HG02642 (cell line): ENCODE results near the gene ANKRD31.

ENCODE experiments used
- ATAC-seq: cut with Tn5 transposase; IDR thresholded peaks from one replicate; pipeline ENCODE4 v1.9.1; 2021; ENCODE audit warnings: mild to moderate bottlenecking; ENCODE audit not compliant: unreplicated experiment, poor library complexity

Gene ANKRD31

DNA sequence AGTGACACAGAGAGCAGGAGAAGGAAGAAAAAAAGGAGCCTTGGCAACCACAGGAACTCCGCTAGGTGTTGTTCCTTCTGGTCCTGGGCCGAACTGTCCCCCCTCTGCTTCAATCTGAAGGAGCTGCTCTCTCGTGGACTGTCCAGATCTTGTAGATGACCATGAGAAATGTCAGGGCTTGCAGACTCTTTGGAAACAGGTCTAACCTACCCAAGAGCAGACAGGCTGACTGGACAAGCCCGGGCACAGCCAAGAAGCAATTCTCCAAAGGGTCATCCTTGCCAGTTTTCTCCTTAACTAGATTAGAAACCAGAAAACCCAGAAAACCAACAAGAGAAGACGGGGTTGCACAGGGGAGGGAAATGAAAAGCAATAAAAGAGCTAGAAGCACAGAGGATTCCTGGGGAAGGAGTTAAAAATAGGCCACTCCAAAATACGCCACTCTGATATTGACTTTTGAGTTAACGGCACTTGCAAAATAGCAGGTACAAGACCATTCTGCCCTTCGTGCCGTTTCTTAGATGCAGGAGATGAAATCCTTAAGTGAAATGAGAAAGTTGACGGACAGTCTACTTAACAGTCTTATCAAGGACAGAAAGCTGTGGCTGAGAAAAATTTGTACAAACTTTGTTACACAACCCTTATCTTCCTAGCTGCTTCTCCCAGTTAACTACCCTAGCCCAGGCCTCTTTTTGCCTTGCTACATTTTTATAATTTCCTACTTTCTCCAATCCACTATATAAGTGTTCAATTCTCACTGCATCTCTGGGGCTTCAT is 190.1 kb downstream of the ANKRD31 start:
- ATAC-seq: no peak

DNA sequence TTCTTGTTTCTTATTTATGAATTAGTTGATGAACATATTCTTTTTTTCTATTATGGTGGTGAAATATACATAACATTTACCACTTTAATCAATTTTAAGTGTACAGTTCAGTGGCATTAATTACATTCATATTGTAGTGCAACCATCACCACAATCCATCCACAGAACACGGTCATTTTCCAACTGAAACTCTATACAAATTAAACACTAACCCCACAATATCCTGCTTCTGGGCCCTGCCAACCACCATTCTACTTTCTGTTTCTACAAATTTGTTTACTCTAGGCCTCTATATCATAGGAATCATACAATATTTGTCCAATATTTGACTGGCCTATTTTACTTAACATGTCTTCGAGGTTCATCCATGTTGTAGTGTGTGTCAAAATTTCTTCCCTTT is 191.6 kb downstream of the ANKRD31 start:
- no peak for ATAC-seq

DNA sequence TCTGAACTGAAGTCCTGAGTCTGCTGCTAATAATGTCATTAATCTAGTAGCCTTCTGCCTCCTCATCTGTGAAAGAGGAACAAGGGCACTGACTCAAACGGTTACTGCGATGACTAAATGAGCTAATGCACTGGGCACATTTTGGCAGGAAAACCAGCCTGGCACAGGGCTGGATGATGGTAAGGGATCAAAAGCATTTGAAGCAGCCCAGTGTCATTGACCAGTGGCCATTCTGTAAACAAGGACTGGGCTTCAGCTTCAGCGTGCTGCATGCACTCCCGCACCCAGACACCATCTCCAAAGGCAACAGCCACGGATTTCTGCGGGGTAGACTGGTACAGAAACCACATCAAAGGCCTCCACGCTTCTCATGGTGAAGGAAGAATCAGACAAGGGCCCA is 192.3 kb downstream of the ANKRD31 start:
- no peak for ATAC-seq

DNA sequence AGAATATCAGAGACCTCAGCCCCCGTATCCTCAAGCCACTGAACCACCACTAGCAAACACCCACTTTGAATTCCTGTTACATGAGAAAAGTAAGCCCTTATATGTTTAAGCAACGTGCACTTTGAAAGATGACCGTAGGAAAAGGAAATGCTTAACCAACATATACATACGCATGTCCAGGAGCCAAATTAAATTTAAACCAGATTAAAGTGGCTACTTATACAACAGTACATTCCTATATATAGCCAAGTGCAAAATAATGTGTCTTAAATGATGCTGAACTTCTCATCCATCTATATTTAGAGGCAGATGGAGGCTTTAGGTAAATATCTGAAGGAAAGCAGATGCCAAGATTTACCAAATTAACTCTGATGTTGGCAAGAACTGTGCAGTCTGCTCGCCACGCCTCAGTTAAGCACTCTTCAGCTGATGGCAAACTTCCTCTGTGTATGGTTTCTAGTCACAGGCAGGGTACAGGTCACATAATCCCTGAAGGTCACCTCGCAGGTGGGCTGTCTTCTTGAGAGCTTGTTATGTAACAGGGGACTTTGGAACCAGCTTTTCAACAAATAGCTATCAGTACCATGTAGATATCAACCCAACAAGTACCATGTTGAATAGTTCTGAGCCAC is 192.9 kb downstream of the ANKRD31 start:
- ATAC-seq: no peak

DNA sequence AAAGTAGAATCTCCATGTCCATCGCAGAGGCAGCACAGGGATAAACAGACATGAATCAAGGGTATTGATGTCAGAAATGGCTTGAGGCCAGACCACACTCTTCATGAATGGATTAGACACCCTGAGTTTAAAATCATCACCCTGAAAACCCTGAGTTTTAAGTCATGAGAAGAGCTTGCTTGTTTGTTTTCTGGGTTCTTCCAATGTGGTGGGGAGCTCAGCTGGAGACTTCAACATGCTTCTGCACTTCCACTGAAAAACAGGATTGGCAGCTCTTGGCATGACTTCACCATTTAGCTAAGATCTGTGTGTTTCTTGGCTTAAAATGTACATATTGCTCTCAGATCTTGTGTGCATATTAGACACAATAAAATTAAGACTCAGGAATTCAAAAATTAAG is 194.2 kb downstream of the ANKRD31 start:
- no peak for ATAC-seq

DNA sequence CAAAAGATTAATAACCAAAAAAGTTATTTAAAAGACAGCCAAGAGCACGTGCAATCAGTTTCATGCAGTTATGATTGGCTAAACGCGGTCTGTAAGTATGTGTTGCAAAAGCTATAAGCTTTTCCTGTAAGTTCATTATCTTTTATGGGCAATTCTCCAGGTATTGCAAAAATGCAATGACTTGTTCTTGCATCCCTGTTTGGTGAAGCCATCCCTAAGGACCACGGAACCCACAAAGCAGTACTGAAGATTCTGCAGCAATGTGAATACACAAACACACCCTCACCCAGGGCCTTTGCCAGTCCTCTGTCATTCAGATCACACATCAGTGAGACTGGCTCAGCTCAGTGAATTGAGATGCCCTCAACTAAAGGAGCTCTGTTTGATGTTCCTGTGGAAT is 195.7 kb downstream of the ANKRD31 start:
- ATAC-seq: no peak

DNA sequence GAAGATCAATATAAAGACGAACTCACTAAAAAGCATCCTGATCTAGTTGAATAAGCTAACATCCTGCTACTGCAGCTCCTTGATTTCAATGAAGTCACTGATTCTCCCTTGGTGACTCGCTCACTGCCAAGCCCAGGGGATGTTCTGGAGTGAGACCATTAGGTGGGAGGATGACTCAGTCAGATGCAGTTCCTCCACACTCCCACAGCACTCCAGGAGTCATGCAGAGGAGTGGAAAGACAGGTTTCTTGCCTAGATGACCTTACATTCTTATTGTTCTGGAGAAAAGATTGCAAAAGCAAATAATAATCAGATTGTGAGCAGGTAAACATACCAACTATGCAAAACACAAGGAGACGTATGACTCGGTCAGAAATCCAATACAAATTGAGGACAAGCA is 199.6 kb downstream of the ANKRD31 start:
- no peak for ATAC-seq

DNA sequence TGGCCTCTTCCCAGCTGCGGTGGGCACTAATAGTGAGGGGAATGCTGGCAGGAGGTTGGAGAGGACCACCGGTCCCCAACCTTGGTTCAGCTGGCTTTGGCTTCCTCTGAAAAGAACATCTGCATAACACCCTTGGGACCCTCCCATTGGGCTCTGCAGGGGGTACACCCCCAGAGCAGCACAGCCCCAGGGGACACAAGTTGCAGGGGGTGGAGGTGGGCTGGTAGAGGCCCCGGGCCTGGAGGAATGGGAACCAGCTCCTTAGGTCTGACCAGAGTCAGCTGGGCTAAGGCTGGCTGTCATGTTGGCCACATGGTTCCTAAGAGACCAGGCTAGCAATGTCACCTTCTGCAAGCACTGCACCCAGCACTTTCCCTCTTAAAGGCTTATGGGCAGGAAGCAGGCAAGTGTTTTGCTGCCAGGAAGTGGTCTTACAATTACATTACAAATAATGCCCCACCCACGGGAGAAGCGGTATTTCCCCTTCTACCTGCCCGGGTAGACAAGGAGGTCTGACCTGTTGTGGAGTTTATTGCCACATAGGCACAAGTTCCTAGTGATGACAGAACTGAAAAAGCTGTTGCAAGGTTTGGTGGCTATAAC is 202.4 kb downstream of the ANKRD31 start:
- ATAC-seq: no peak

DNA sequence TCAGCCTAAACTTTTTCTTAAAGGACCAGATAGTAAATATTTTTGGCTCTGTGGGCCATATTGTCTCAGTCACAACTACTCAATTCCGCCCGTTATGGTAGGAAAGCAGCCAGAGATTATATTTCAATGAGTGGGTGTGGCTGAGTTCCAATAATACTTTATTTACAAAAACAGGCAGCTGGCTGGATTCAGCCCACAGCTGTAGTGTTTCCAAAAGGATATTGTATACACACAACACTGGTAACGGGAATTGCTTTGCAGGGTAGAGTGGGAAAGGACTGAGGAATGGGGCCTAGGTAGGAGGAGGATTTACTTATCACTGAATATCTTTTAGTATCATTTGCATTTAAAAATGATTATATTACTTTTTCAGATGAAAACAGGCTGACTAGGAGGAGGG is 205.3 kb downstream of the ANKRD31 start:
- ATAC-seq: no peak

DNA sequence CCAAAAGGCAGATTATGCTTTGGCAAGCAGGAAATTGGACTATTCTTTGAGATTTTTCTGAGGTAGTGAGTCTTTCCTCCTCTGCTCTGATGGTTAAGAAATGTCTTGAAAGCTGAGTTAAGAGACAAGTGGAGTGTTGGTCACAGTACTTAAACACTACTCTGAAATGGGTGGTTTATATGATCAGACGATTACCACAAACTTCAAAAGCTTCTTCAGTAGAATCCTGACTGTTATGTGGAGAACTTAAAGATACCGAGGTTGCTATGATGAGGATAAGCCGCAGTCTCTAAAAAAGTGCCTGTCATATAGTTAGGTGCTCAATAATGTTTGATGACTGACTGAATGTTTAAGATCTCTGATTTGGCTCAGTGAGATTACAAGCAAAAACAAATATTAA is 208.6 kb downstream of the ANKRD31 start:
- no peak for ATAC-seq

DNA sequence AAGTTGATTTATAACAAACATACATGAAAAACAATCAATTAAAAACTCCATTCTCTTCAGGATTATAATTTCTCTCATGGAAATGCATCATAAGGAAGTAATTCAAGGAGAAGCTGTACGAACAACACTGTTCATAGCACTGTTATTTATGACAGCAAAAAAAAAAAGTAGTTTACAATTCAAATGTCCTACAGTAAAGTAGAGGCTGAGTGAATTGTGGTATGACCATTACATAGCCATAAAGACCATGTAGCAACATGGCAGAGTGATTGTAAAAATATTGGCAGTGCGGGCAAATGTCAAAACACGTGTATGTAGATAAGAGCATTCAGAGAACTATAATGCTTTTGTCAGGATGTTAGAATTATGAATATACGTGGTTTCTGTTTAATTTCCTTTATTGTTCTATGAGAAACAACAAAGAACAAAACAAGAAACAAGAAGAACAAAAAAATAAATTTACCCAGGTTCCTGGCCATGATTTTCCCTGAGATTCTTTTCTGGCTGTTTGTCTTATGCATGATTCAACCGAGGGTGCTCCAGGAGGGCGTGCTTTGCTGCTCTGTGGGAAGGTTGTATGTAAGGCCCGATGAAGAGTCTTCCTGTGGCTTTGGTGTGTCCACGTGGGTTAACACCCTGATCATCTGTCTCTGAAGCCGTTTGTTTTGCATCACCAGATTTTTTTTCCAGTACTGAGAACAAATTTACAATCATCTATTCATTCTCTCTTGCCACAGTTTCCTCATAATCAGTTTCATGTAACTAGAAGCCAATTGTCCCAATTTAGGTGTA is 213.1 kb downstream of the ANKRD31 start:
- no peak for ATAC-seq

DNA sequence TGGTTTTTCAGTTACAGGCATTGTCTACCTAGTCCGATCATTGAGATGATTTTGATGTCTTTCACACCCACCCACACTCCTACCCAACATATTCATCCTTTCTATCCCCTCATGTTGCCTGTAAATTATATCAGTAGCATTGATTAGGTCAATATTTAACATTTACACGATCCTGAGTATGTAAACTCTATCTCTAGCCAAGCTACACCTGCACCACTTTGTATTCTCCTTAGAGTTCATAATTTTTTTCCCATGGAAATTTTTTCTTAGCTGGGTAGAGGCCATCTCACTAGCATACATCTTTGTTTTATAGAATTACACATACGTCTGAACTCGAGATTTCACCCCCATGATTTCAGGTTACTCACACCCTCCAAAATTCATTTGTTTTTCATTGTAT is 214.9 kb downstream of the ANKRD31 start:
- no peak for ATAC-seq

DNA sequence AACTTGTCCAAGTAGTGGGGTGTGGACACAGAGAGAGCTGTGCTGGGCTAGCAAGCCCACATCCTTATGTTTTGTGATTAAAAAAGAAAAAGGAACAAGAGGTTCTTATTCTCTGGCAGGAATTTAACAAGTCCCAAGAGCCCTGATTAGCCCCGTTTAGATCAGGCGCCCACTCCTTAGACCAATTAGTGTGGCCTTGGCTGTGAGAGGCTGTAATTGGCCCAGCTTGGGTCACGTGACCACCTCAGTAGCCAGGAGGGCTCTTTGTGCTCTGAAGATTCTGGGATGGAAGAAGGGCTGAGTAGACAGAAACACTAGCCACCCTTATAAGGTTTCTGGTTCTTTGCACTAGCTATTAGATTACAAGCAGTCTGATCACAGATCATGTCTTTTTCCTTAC is 215.5 kb downstream of the ANKRD31 start:
- no peak for ATAC-seq

DNA sequence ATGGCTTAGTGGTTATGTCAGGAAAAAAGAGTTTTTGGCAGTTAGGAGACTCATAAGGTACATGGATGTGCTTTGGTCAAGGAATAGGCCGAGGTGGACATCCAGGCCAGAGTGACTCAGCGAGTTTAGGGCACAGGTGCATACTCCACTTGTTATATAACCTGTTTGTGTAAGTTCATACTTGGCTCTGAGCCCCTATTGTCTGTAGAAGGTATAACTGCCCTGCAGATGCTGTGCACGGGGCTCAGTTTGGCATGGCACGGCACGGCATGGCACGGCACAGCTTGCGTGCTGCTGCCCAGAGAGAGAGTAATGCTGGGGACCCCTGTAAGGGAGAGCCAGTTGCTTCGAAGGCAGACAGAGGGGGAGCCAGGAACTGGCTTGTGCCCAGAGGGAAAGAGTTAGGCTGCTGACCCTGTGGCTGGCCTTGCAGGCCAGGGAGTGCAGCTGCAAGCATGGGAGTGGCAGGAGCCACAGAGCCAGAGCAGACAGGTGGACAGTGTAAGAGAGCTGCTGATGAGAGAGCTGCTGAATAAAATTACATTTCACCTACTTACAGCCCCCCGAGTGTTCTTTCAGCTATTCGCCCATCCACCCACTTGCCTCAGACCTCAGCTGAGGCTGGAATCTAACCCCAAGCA is 216.5 kb downstream of the ANKRD31 start:
- no peak for ATAC-seq

DNA sequence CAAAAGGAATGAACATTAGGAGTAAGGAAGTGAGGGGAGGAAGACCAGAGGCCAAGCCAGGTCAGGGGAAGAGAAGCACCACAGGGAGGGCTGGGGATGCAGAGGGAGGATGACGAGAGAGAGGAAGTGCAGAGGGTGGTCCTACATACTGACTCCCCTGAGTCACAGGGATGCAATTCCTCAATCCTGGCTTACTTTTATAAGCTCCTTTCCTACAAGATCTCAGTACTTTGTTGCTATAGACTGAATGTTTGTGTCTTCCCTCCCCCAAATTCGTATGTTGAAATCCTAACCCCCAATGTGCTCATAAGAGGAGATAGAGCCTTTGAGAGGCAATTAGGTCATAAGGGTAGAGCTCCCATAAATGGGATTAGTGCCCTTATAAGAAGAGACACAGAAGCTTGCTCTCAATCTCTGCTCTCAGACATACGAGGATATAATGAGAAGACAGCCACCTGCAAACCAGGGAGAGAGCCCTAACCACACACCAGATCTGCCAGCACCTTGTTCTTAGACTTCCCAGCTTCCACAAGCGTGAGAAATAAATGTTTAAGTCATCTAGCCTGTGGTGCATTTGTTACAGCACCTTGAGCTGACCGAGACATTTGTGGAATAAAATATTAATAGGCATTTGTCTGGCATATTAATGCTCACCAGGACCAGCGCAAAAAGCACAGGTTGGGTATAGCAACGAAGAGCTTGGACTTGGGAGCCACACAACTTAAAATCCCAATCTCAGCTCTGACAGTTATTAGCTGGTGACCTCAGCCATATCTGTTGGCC is 217.7 kb downstream of the ANKRD31 start:
- no peak for ATAC-seq
